GM23338 (cell line): ENCODE results near the gene ZNF790.

Experiments
- CREB1 ChIP-seq: fragments of 250-450 bp; sonication (Bioruptor Pico); IDR thresholded peaks from 2 replicates; pipeline ENCODE4 v1.5.0; 2020; ENCODE audit warnings: low read depth, mild to moderate bottlenecking, moderate library complexity
- CTCF ChIP-seq, 2 experiments: fragments of 200-600 bp in 1 of 2; sonication (generic) in 1 of 2; conservative IDR thresholded peaks; 2 replicates each; pipeline versions ENCODE4 v1.5.1 to v1.6.1; 2016 to 2017; ENCODE audit warnings: antibody characterized with exemption in 2 of 2, low read depth in 2 of 2, mild to moderate bottlenecking in 2 of 2, moderate library complexity in 1 of 2
- ETS1 ChIP-seq: IDR thresholded peaks from 2 replicates; pipeline ENCODE4 v1.6.1; 2016; ENCODE audit warnings: antibody characterized with exemption
- EZH2 ChIP-seq: fragments of 200-600 bp; sonication (generic); IDR thresholded peaks from one replicate; pipeline ENCODE4 v1.8.0; 2017; ENCODE audit warnings: antibody characterized with exemption, mild to moderate bottlenecking, low read depth; ENCODE audit not compliant: unreplicated experiment
- EZH2phosphoT487 ChIP-seq: fragments of 200-600 bp; sonication (generic); IDR thresholded peaks from one replicate; pipeline ENCODE4 v1.8.1; 2018; ENCODE audit warnings: antibody characterized with exemption; ENCODE audit not compliant: unreplicated experiment
- JUNB ChIP-seq: IDR thresholded peaks from one replicate; pipeline ENCODE4 v1.6.1; 2016; ENCODE audit warnings: antibody characterized with exemption; ENCODE audit not compliant: unreplicated experiment
- NANOG ChIP-seq: IDR thresholded peaks from 2 replicates; pipeline ENCODE4 v1.6.1; 2016; ENCODE audit warnings: antibody characterized with exemption, borderline replicate concordance
- POLR2AphosphoS5 ChIP-seq: IDR thresholded peaks from 2 replicates; pipeline ENCODE4 v1.6.1; 2016; ENCODE audit warnings: antibody characterized with exemption, low read depth
- REST ChIP-seq: IDR thresholded peaks from one replicate; pipeline ENCODE4 v1.6.1; 2018; ENCODE audit warnings: antibody characterized with exemption; ENCODE audit not compliant: unreplicated experiment
- STAT1 ChIP-seq: IDR thresholded peaks from one replicate; pipeline ENCODE4 v1.6.1; 2016; ENCODE audit warnings: antibody characterized with exemption; ENCODE audit not compliant: unreplicated experiment
- ZNF114 ChIP-seq: fragments of 250-450 bp; sonication (Bioruptor Pico); IDR thresholded peaks from 2 replicates; pipeline ENCODE4 v1.5.0; 2020; ENCODE audit warnings: mild to moderate bottlenecking, moderate library complexity
- ZNF331 ChIP-seq: fragments of 250-450 bp; sonication (Bioruptor Pico); IDR thresholded peaks from 2 replicates; pipeline ENCODE4 v1.5.0; 2020; ENCODE audit warnings: low read depth, mild to moderate bottlenecking, moderate library complexity
- ZNF462 ChIP-seq: fragments of 250-450 bp; sonication (Bioruptor Pico); IDR thresholded peaks from 2 replicates; pipeline ENCODE4 v1.5.0; 2020; ENCODE audit warnings: mild to moderate bottlenecking, moderate library complexity

- no peak for TF ChIP-seq CTCF (conservative IDR thresholded peaks at IDR 0.05; ENCODE audit: low read depth in 2 of 2)
- TF ChIP-seq CREB1 (CRISPR knock-in tag) = no peak
- TF ChIP-seq POLR2AphosphoS5 = no peak
- TF ChIP-seq REST = no peak
- TF ChIP-seq EZH2phosphoT487 = no peak
- TF ChIP-seq EZH2 = no peak
- TF ChIP-seq ZNF114 (CRISPR knock-in tag) = no peak
- TF ChIP-seq JUNB = no peak
- TF ChIP-seq ETS1 = no peak
- TF ChIP-seq NANOG = no peak
- TF ChIP-seq ZNF462 (CRISPR knock-in tag) = no peak
- TF ChIP-seq ZNF331 (CRISPR knock-in tag) = no peak
- TF ChIP-seq STAT1 = no peak
These were observed 667 bp upstream of the ZNF790 start for GRCh38 chr19:36838784-36839324.
